Esophagus squamous epithelium (tissue), 5 donors: ENCODE results near the gene CPOX. TPM values are rescaled to one million over a fixed set of nuclear protein-coding genes. Genes with fewer than 3 reads are reported as not detected.
A peak's percentile ranks its signal among the peaks of the same experiment; 100 is the strongest.

ENCODE experiments used
- DNase-seq: peaks from one replicate; lab custom pipeline; 2025; lab: John Stamatoyannopoulos, UW
- H3K27ac ChIP-seq, 4 donors: fragments of 200-600 bp; sonication (generic); one replicate each; pipeline ENCODE4 v1.5.1; 2016 to 2019; ENCODE audit warnings: mild to moderate bottlenecking in 1 of 4
- H3K27me3 ChIP-seq, 4 donors: fragments of 200-600 bp; sonication (generic); 1 replicate in 3 of 4; 2 replicates in 1 of 4; pipeline versions ENCODE4 v1.5.1 to v1.6.0; 2017 to 2021; ENCODE audit warnings: antibody characterized with exemption in 1 of 4
- H3K36me3 ChIP-seq, 3 donors: fragments of 200-600 bp; sonication (generic); one replicate each; pipeline ENCODE4 v1.5.1; 2016 to 2019
- H3K4me1 ChIP-seq, 3 donors: fragments of 200-600 bp; sonication (generic); one replicate each; pipeline ENCODE4 v1.5.1; 2017 to 2019
- H3K4me3 ChIP-seq, 4 donors: fragments of 200-600 bp; sonication (generic); 1 replicate in 3 of 4; 2 replicates in 1 of 4; pipeline ENCODE4 v1.5.1; 2016 to 2019; ENCODE audit warnings: mild to moderate bottlenecking in 2 of 4, moderate library complexity in 1 of 4
- H3K9me3 ChIP-seq, 3 donors: fragments of 200-600 bp; sonication (generic); one replicate each; pipeline ENCODE4 v1.5.1; 2016 to 2019
- POLR2A ChIP-seq, 4 donors: fragments of 450-650 bp; IDR thresholded peaks; one replicate each; pipeline ENCODE4 v1.6.1; 2017; ENCODE audit warnings: antibody characterized with exemption in 4 of 4, mild to moderate bottlenecking in 4 of 4, moderate library complexity in 3 of 4
- whole genome bisulfite sequencing, 2 donors: methylation state at CpG; one replicate each; pipeline ENCODE4 v1.1.5; 2018; 5-methylcytosine and 5-hydroxymethylcytosine counted together
- intact Hi-C: fragments of 100-400 bp; cut with DNase I; formaldehyde crosslinking; loops from one replicate; pipeline ENCODE4 v1.15.0; 2022
- total RNA-seq, 4 donors: library from RNA; depleted of rRNA; stranded (reverse); fragments of >200 nt; gene quantifications; one replicate each; pipeline ENCODE4 v1.1.0, GENCODE V29; 2016
- TF ChIP-seq, protein P1 (sequence below), 6 experiments: fragments of 450-650 bp in 4 of 6; fragments of 200-600 bp in 2 of 6; sonication (generic) in 2 of 6; IDR thresholded peaks; one replicate each; pipeline ENCODE4 v1.5.1; 2016 to 2019; ENCODE audit warnings: antibody characterized with exemption in 6 of 6, mild to moderate bottlenecking in 4 of 6, moderate library complexity in 4 of 6
- donor health status: DM: yes; HTN: yes; CAD: no.

CPOX gene
- total RNA-seq, 4 donors from 2014 or later = 18.3 to 23.6 (median 21.4) TPM

DNA sequence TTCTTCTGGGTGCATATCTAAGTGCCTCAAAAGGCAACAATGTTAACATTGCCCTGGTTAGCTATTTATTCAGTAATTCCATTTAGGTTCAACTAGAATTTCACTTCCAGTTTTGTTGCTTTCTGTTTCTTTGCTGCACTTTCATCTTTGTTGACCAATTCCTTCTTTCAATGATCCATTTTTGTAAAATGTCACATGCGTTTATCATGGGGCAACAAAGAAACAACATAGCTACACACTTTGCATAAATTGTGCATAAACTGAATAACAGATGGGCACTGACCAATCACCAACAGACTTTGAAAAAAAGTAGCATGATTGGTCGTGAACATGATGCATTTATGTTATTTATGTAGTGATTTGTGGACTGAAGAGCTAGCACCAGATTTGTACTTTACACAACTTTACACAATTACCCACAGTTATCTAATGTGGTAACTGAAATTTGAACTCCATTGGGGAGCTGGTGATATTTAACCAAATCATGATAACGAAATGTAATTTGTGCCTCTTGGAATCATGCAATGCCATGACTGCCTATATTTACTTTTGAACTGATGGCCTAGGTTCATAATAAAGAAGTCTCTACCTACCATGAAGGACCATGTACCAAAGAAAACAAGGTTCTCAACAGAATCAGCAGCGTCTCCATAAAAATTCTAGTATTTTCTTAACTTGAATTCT lies 7.1 kb upstream of the CPOX start:
- Histone ChIP-seq H3K27ac (no peak overlapping the region), H3K27me3 (no peaks in the 10 kb centered on the region), H3K9me3 (no peaks in the 10 kb centered on the region), H3K4me1 (no peaks in the 10 kb centered on the region), H3K4me3 (no peak overlapping the region), H3K36me3 (no peaks in the 10 kb centered on the region)
- WGBS, 2 donors = 76 to 77% methylated on average over 4 of the region's 4 CpGs
- no peak for DNase-seq
- intact Hi-C loops = loop anchor here (5.0 kb wide), 1 partner anchor 217 kb away; no protein-coding TSS in a partner anchor
- no peak for TF ChIP-seq POLR2A (IDR thresholded peaks at IDR 0.05)
- TF ChIP-seq, protein P1, sequence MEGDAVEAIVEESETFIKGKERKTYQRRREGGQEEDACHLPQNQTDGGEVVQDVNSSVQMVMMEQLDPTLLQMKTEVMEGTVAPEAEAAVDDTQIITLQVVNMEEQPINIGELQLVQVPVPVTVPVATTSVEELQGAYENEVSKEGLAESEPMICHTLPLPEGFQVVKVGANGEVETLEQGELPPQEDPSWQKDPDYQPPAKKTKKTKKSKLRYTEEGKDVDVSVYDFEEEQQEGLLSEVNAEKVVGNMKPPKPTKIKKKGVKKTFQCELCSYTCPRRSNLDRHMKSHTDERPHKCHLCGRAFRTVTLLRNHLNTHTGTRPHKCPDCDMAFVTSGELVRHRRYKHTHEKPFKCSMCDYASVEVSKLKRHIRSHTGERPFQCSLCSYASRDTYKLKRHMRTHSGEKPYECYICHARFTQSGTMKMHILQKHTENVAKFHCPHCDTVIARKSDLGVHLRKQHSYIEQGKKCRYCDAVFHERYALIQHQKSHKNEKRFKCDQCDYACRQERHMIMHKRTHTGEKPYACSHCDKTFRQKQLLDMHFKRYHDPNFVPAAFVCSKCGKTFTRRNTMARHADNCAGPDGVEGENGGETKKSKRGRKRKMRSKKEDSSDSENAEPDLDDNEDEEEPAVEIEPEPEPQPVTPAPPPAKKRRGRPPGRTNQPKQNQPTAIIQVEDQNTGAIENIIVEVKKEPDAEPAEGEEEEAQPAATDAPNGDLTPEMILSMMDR (IDR thresholded peaks at IDR 0.05) = no peak

DNA sequence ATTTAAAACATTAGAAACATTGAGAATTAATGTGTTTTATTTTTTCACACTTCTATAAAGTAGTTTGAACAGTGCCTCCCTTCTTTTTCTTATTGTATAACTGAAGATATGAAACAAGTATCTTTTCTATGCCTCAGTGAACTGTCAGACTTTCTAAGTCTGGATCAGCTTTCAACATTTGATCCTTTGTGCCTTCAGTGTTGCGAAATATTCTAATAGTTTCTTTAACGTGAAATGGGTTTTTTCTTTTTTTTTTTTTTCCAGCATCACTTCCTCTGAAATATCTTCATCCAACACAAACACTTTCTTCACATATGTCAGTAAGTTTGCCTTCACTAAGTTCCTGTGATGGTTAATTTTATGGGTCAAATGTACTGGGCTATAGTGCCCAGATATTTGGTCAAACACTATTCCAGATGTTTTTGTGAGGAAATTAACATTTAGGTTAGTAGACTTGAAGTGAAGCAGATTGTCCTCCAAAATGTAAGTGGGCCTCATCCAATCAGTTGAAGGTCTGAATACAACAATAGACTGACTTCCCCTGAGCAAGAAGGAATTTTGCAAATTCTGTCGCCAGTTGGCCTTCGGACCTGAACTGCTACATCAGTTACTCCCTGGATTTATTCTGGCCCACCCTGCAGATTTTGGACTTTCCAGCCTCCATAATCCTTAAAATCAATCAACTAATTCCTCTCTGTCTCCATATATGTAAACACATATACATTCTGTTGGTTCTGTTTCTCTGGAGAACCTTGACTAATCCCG lies 6.4 kb upstream of the CPOX start:
- TF ChIP-seq POLR2A (IDR thresholded peaks at IDR 0.05) = no peak
- TF ChIP-seq, protein P1 (IDR thresholded peaks at IDR 0.05) = no peak
- WGBS, 2 donors = 68 to 71% methylated on average over 5 of the region's 5 CpGs
- no peaks in the 10 kb centered on the region for H3K9me3 ChIP-seq
- H3K27me3 ChIP-seq = no peaks in the 10 kb centered on the region
- no peak overlapping the region for H3K4me3 ChIP-seq
- intact Hi-C loops = loop anchor here (5.0 kb wide), 1 partner anchor 217 kb away; no protein-coding TSS in a partner anchor
- H3K27ac ChIP-seq = no peak overlapping the region
- DNase-seq = no peak
- no peaks in the 10 kb centered on the region for H3K4me1 ChIP-seq
- H3K36me3 ChIP-seq = no peaks in the 10 kb centered on the region

DNA sequence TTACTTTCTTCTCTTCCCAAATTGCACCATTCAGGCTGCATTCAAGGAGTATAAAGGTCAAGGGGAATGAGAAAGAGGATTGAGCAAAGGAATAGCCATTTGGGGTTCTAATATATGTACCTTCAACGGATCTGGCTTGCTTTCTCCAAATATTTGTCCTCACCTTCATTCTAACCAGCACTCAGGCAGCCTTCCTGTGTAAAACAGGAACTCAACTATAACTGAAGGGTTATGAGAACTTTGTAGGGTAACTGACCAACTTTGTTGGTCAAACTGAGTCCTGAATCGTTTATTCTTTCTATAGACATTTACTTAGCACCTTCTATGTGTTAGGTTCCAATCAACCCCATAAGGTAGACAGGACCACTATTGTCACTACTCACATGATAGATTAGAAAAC lies 5.1 kb upstream of the CPOX start:
- Histone ChIP-seq H3K36me3 (no peaks in the 10 kb centered on the region), H3K27me3 (no peaks in the 10 kb centered on the region), H3K9me3 (no peaks in the 10 kb centered on the region), H3K27ac (no peak overlapping the region), H3K4me1 (peaks cover 0 to 4% (median 0%) of the 10 kb centered on the region in 3 donors), H3K4me3 (no peak overlapping the region)
- intact Hi-C loops = no loop called here
- WGBS, 2 donors = 60 to 61% methylated on average over 2 of the region's 2 CpGs
- DNase-seq = no peak
- TF ChIP-seq, protein P1 (IDR thresholded peaks at IDR 0.05) = no peak
- no peak for TF ChIP-seq POLR2A (IDR thresholded peaks at IDR 0.05)

DNA sequence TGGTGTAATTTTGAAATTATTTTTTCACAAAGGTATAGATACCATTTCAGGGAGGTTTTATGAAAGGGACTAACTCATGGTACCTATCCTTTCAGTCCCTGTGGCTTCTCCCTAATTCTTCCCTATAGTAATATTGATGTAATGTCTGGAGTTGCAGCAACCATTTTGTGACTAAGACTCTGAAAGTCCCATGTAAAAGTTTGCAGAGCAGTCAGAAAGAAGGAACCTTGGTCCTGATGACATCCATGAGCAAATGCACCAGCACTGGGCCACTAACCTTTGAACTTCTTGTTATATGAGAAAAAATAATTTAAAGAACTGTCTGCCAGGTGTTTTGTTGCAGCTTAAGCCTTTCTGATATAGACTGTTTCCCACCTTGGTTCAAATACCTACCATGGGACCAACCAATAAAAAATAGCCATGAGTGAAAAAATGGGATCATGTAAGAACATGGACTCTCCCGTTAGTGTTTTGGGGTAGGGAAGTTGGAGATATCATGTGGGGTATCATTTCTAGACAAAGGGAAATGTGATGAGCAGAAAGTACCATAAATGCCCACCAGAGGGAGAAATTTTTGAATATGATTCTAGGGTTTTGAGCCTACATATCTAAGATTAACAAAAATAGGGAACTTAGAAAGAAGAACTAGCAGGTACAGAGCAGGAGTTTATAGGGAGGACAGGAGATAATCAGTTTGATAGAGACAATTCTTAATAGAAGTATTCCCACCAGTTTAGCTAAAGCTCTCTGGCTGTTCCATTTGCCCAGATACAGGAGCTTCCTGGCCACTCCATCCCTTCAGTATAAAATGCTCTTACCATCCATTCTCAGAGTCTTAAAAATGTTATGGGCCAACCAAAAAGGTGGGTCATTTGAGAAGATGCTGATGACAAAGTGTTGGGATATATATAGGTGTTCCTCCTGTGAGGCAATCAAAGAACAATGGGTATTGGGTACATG lies 3.4 kb upstream of the CPOX start:
- H3K27ac ChIP-seq = no peak overlapping the region
- DNase-seq = no peak
- 6 to 14% methylated on average over 1 of the region's 1 CpG for WGBS, 2 donors

More for the DNA sequence above, 3.4 kb upstream of the CPOX start:
- H3K27me3 ChIP-seq = no peaks in the 10 kb centered on the region
- TF ChIP-seq, protein P1 (IDR thresholded peaks at IDR 0.05) = peak; percentile 58 to 75 (median 68)
- TF ChIP-seq POLR2A (IDR thresholded peaks at IDR 0.05) = no peak
- intact Hi-C loops = no loop called here
- H3K9me3 ChIP-seq = no peaks in the 10 kb centered on the region
- H3K36me3 ChIP-seq = no peaks in the 10 kb centered on the region
- H3K4me3 ChIP-seq = no peak overlapping the region
- H3K4me1 ChIP-seq = peaks cover 0 to 16% (median 5%) of the 10 kb centered on the region in 3 donors
